Glutamatergic neuron (in vitro differentiated cells): ENCODE data around the gene GJA4. TPM values are rescaled to one million over a fixed set of nuclear protein-coding genes. Genes with fewer than 3 reads are reported as not detected.

Experiments used
- DNase-seq: peaks from one replicate; pipeline ENCODE4 v3.0.0; 2022
- H3K27ac Mint-ChIP-seq: one replicate; pipeline ENCODE4 v1.8.0; 2020; ENCODE audit warnings: mild to moderate bottlenecking, mixed read lengths, inconsistent platforms; ENCODE audit not compliant: unreplicated experiment
- H3K27me3 Mint-ChIP-seq: one replicate; pipeline ENCODE4 v1.8.0; 2020; ENCODE audit warnings: mild to moderate bottlenecking, moderate library complexity, mixed read lengths, inconsistent platforms; ENCODE audit not compliant: unreplicated experiment
- H3K36me3 Mint-ChIP-seq: one replicate; pipeline ENCODE4 v1.8.0; 2020; ENCODE audit warnings: mild to moderate bottlenecking, mixed read lengths, inconsistent platforms; ENCODE audit not compliant: unreplicated experiment
- H3K4me1 Mint-ChIP-seq: one replicate; pipeline ENCODE4 v1.8.0; 2020; ENCODE audit warnings: mild to moderate bottlenecking, low read depth, mixed read lengths, inconsistent platforms; ENCODE audit not compliant: unreplicated experiment
- H3K4me3 Mint-ChIP-seq: one replicate; pipeline ENCODE4 v1.8.0; 2020; ENCODE audit warnings: mild to moderate bottlenecking, mixed read lengths, inconsistent platforms; ENCODE audit not compliant: unreplicated experiment
- H3K9me3 Mint-ChIP-seq: one replicate; pipeline ENCODE4 v1.8.0; 2020; ENCODE audit warnings: mild to moderate bottlenecking, moderate library complexity, mixed read lengths, inconsistent platforms; ENCODE audit not compliant: unreplicated experiment
- total RNA-seq: library from RNA; stranded (reverse); fragmentation: NEBNext Ultra II Directional; extraction: Animal tissue kit (Norgen Biotek cat#: 25700); gene quantifications from one replicate; pipeline ENCODE4 v1.2.1, GENCODE V29; 2021; ENCODE audit not compliant: unreplicated experiment
- TF ChIP-seq, protein P1 (sequence below): fragments of 200-600 bp; sonication (generic); IDR thresholded peaks from one replicate; pipeline ENCODE4 v1.5.0; 2021; ENCODE audit not compliant: partially characterized antibody, unreplicated experiment

GJA4 gene
- total RNA-seq, 1 donor from 2014 or later = not detected

DNA sequence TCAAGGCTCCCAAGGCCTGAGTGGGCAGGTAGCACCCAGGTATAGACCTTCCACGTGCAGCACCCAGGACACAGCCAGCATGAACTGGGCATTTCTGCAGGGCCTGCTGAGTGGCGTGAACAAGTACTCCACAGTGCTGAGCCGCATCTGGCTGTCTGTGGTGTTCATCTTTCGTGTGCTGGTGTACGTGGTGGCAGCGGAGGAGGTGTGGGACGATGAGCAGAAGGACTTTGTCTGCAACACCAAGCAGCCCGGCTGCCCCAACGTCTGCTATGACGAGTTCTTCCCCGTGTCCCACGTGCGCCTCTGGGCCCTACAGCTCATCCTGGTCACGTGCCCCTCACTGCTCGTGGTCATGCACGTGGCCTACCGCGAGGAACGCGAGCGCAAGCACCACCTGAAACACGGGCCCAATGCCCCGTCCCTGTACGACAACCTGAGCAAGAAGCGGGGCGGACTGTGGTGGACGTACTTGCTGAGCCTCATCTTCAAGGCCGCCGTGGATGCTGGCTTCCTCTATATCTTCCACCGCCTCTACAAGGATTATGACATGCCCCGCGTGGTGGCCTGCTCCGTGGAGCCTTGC, 31.5 kb upstream of the GJA4 start:
- no peaks in the 10 kb centered on the region for H3K4me1 Mint-ChIP-seq
- TF ChIP-seq, protein P1, sequence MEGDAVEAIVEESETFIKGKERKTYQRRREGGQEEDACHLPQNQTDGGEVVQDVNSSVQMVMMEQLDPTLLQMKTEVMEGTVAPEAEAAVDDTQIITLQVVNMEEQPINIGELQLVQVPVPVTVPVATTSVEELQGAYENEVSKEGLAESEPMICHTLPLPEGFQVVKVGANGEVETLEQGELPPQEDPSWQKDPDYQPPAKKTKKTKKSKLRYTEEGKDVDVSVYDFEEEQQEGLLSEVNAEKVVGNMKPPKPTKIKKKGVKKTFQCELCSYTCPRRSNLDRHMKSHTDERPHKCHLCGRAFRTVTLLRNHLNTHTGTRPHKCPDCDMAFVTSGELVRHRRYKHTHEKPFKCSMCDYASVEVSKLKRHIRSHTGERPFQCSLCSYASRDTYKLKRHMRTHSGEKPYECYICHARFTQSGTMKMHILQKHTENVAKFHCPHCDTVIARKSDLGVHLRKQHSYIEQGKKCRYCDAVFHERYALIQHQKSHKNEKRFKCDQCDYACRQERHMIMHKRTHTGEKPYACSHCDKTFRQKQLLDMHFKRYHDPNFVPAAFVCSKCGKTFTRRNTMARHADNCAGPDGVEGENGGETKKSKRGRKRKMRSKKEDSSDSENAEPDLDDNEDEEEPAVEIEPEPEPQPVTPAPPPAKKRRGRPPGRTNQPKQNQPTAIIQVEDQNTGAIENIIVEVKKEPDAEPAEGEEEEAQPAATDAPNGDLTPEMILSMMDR = no peak
- peaks cover 2% of the 10 kb centered on the region for H3K9me3 Mint-ChIP-seq
- H3K36me3 Mint-ChIP-seq = peaks cover 3% of the 10 kb centered on the region
- no peak overlapping the region for H3K27ac Mint-ChIP-seq
- H3K27me3 Mint-ChIP-seq = peaks cover 2% of the 10 kb centered on the region
- no peak for DNase-seq
- no peak overlapping the region for H3K4me3 Mint-ChIP-seq

DNA sequence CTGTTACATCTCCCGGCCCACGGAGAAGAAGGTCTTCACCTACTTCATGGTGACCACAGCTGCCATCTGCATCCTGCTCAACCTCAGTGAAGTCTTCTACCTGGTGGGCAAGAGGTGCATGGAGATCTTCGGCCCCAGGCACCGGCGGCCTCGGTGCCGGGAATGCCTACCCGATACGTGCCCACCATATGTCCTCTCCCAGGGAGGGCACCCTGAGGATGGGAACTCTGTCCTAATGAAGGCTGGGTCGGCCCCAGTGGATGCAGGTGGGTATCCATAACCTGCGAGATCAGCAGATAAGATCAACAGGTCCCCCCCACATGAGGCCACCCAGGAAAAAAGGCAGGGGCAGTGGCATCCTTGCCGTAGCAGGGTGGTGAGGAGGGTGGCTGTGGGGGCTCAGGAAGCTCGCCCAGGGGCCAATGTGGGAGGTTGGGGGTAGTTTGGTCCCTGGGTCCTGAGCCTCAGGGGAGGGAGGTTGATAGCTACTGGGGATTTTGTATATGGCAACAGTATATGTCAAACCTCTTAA, 31.0 kb upstream of the GJA4 start:
- no peak for DNase-seq
- Mint-ChIP-seq H3K9me3 (peaks cover 2% of the 10 kb centered on the region), H3K27ac (no peak overlapping the region), H3K4me1 (no peaks in the 10 kb centered on the region), H3K27me3 (peaks cover 2% of the 10 kb centered on the region), H3K4me3 (no peak overlapping the region), H3K36me3 (peaks cover 3% of the 10 kb centered on the region)
- TF ChIP-seq, protein P1 = no peak

DNA sequence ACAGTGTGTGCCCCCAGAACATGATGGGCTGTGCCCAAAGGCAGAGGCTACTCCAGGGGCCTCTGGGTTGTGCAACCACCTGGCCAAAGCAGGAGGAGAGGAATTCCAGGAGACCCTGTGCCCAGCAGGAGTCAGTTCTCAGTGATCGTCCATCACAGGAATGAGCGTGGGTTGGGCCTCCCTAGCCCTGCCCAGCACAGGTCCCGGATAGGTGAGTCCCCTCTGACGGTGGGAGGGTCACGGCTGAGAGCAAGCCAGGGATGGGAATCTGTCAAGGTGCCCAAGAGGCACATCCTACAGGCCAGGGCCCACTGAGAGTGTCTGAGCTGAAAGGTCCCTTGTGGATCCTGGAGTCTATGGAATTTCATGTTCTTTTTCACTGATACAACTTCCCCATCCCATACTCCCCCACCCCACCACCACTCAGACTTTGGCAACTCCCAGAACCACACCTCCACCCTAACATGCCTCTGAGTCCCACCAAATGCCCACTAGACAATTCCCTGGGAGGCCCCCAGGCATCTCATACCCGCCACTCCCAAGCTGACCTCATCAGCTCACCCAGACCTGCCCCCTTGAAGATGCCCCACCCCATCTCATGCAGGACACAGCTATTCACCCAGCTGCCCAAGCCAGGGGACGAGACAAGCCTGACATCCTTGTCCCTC, 30.2 kb upstream of the GJA4 start:
- H3K4me3 Mint-ChIP-seq = no peak overlapping the region
- no peaks in the 10 kb centered on the region for H3K4me1 Mint-ChIP-seq
- TF ChIP-seq, protein P1 = no peak
- peaks cover 2% of the 10 kb centered on the region for H3K9me3 Mint-ChIP-seq
- DNase-seq = no peak
- H3K36me3 Mint-ChIP-seq = peaks cover 3% of the 10 kb centered on the region
- H3K27me3 Mint-ChIP-seq = peaks cover 2% of the 10 kb centered on the region
- H3K27ac Mint-ChIP-seq = no peak overlapping the region

DNA sequence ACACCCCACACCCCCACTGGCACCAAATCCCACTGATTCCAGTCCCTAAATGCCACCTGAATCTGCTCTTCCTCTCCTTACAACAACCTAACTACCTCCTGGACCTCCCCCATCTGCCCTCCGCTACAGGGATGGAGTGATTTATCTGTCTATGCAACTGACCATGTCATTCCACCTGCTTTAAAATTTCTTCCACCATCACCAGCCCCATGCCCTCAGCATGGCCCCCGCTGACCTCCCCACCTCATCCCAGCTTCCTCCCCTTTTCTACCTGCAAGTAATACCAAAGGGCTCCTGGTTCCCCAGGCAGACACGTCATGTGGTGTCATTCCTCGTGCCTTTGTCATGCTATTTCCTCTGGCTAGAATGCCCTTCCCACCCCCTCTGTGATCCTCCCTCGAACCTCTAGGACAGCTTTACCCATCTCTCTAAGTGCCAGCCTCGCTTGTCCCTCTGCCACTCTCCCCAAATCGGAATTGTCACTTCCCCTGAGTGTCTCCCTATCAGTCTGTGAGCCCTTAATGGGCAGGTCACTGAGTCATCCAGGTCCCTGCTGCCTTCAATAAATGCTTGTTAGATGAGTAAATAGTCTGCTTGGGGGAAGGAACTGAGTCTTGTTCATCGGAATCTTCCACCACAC, 29.5 kb upstream of the GJA4 start:
- Mint-ChIP-seq H3K9me3 (peaks cover 2% of the 10 kb centered on the region), H3K27me3 (peaks cover 2% of the 10 kb centered on the region), H3K4me1 (no peaks in the 10 kb centered on the region), H3K4me3 (no peak overlapping the region), H3K27ac (no peak overlapping the region), H3K36me3 (peaks cover 3% of the 10 kb centered on the region)
- TF ChIP-seq, protein P1 = no peak
- DNase-seq = no peak

GRCh38 chr1:34768856-34769255, 23.9 kb upstream of the GJA4 start:
- TF ChIP-seq, protein P1 = no peak
- no peak overlapping the region for H3K4me3 Mint-ChIP-seq
- H3K4me1 Mint-ChIP-seq = no peaks in the 10 kb centered on the region
- H3K9me3 Mint-ChIP-seq = no peaks in the 10 kb centered on the region
- H3K36me3 Mint-ChIP-seq = no peaks in the 10 kb centered on the region
- no peak for DNase-seq
- H3K27me3 Mint-ChIP-seq = peaks cover 2% of the 10 kb centered on the region
- H3K27ac Mint-ChIP-seq = no peak overlapping the region
